Neural crest cell (in vitro differentiated cells): Measurements from ENCODE around the gene DQX1. TPM values are rescaled to one million over a fixed set of nuclear protein-coding genes. Genes with fewer than 3 reads are reported as not detected.

Experiments used
- DNase-seq: peaks from one replicate; pipeline ENCODE4 v3.0.0; 2021; ENCODE audit warnings: low read depth, mixed read lengths, low spot score
- H3K27ac Mint-ChIP-seq: one replicate; pipeline ENCODE4 v1.8.0; 2021; ENCODE audit warnings: mild to moderate bottlenecking, mixed read lengths; ENCODE audit not compliant: unreplicated experiment
- H3K27me3 Mint-ChIP-seq: 2 replicates; pipeline ENCODE4 v1.8.0; 2021; ENCODE audit warnings: low read depth, mild to moderate bottlenecking, mixed read lengths
- H3K36me3 Mint-ChIP-seq: 2 replicates; pipeline ENCODE4 v1.8.0; 2021; ENCODE audit warnings: low read depth, mild to moderate bottlenecking, mixed read lengths
- H3K4me1 Mint-ChIP-seq: 2 replicates; pipeline ENCODE4 v1.8.0; 2021; ENCODE audit warnings: mixed read lengths
- H3K4me3 Mint-ChIP-seq: one replicate; pipeline ENCODE4 v1.8.0; 2021; ENCODE audit warnings: mild to moderate bottlenecking, mixed read lengths
- H3K9me3 Mint-ChIP-seq: 2 replicates; pipeline ENCODE4 v1.8.0; 2021; ENCODE audit warnings: mixed read lengths
- total RNA-seq: library from RNA; stranded (reverse); gene quantifications from 2 replicates; pipeline ENCODE4 v1.2.1, GENCODE V29; 2021
- TF ChIP-seq, protein P1 (sequence below): fragments of 200-600 bp; sonication (generic); conservative IDR thresholded peaks from 2 replicates; pipeline ENCODE4 v1.5.0; 2021; ENCODE audit warnings: antibody characterized with exemption, mild to moderate bottlenecking

DQX1 gene
- total RNA-seq, 1 donor from 2014 or later = 0.49 TPM

DNA sequence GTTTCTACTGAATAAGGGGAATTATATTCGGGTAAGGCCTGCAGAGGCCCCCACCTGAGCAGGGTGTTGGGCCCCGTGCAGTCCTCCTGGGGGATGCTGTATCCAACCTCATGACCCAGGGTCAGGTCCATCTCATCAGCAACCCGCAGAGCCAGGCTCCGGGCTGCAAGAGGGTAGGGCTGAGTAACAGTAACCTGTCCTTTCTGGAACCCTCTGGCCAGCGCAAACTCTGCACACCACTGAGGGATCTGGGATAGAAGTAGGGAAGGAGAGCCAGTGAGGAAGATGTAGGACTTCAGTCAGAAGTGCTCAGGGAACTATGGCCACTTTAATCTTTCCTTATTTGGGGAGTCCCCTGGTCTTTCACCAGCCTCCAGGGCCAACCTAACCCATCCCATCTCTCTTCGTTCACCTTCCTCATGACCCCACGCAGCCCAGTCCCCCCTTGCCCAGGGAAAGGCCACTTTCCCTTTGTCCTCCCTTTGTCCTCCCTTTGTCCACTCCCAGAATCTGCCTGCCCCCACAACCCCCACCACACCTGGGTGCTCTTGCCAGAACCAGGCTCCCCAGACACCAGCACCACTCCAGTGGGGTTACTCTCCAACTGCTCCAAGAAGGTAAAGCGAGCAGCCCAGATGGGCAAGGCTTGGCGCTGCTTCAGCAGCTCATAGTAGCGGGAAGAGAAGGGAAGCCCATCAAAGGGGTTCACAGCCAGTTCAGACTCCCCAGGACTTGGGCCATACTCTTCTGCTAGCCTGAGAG is 895 bp downstream of the DQX1 start:
- Mint-ChIP-seq H3K4me3 (peak overlapping the region; percentile 51), H3K27me3 (peaks cover 39% of the 10 kb centered on the region), H3K9me3 (peaks cover 2% of the 10 kb centered on the region), H3K27ac (no peak overlapping the region), H3K36me3 (peaks cover 14% of the 10 kb centered on the region), H3K4me1 (peaks cover 14% of the 10 kb centered on the region)
- DNase-seq = no peak
- TF ChIP-seq, protein P1, sequence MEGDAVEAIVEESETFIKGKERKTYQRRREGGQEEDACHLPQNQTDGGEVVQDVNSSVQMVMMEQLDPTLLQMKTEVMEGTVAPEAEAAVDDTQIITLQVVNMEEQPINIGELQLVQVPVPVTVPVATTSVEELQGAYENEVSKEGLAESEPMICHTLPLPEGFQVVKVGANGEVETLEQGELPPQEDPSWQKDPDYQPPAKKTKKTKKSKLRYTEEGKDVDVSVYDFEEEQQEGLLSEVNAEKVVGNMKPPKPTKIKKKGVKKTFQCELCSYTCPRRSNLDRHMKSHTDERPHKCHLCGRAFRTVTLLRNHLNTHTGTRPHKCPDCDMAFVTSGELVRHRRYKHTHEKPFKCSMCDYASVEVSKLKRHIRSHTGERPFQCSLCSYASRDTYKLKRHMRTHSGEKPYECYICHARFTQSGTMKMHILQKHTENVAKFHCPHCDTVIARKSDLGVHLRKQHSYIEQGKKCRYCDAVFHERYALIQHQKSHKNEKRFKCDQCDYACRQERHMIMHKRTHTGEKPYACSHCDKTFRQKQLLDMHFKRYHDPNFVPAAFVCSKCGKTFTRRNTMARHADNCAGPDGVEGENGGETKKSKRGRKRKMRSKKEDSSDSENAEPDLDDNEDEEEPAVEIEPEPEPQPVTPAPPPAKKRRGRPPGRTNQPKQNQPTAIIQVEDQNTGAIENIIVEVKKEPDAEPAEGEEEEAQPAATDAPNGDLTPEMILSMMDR = no peak

DNA sequence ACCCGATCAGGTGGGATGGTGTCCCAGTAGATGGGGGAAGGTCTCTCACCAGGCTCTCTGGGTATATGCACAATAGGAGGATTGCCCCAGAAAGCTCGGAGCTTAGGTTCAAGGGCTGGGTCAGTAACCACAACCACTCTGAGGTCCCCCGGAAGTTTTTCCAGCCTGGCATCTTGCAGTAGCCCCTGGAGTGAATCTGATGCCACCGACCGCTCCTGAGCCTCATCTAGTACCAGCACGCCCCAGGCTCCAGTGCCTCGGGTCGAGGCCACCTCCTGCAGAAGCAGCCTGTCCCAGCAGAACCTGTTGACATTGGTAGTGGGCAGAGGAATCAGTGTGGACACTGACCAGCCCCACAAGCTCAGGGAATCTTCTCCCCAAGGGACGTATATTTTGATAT is 2.0 kb downstream of the DQX1 start:
- Mint-ChIP-seq H3K27ac (peak overlapping the region; percentile 19), H3K4me1 (peaks cover 12% of the 10 kb centered on the region), H3K27me3 (peaks cover 50% of the 10 kb centered on the region), H3K36me3 (peaks cover 14% of the 10 kb centered on the region), H3K4me3 (peak overlapping the region; percentile 57), H3K9me3 (peaks cover 2% of the 10 kb centered on the region)
- DNase-seq = no peak
- TF ChIP-seq, protein P1 = no peak

DNA sequence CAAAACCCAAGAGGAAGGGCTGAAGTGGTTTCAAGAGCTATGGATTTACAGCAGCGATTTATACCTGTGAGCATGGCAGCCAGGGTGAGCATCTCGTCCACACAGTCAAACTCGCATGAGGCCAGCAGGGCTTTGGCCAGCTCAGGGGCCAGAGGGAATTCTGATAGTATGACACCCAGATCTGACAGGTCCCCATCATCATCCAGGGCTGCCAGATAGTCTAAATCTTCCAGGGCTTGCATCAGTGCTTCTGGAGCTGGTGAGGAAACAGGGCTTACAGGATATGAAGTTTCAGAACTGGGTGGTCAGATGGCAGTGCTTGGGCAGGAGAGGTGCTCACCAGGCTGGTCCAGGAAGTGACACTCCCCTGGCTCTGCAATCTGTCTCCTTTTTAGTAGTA is 3.5 kb downstream of the DQX1 start:
- H3K4me3 Mint-ChIP-seq = no peak overlapping the region
- peaks cover 12% of the 10 kb centered on the region for H3K36me3 Mint-ChIP-seq
- peaks cover 65% of the 10 kb centered on the region for H3K27me3 Mint-ChIP-seq
- no peak for DNase-seq
- no peaks in the 10 kb centered on the region for H3K4me1 Mint-ChIP-seq
- peak overlapping the region; percentile 5 for H3K27ac Mint-ChIP-seq
- H3K9me3 Mint-ChIP-seq = peaks cover 2% of the 10 kb centered on the region
- TF ChIP-seq, protein P1 = no peak

- peaks cover 6% of the 10 kb centered on the region for H3K36me3 Mint-ChIP-seq
- TF ChIP-seq, protein P1 = no peak
- DNase-seq = no peak
- H3K9me3 Mint-ChIP-seq = no peaks in the 10 kb centered on the region
- H3K4me1 Mint-ChIP-seq = peaks cover 3% of the 10 kb centered on the region
- no peak overlapping the region for H3K4me3 Mint-ChIP-seq
- peaks cover 94% of the 10 kb centered on the region for H3K27me3 Mint-ChIP-seq
- H3K27ac Mint-ChIP-seq = no peak overlapping the region
These were observed 9.4 kb downstream of the DQX1 start for GRCh38 chr2:74516650-74517049.

- H3K4me3 Mint-ChIP-seq = no peak overlapping the region
- peaks cover 6% of the 10 kb centered on the region for H3K36me3 Mint-ChIP-seq
- TF ChIP-seq, protein P1 = no peak
These were observed 9.9 kb downstream of the DQX1 start for GRCh38 chr2:74515981-74516633.

More at GRCh38 chr2:74515981-74516633, 9.9 kb downstream of the DQX1 start:
- no peak for DNase-seq
- H3K27me3 Mint-ChIP-seq = peaks cover 95% of the 10 kb centered on the region
- no peaks in the 10 kb centered on the region for H3K9me3 Mint-ChIP-seq
- peaks cover 3% of the 10 kb centered on the region for H3K4me1 Mint-ChIP-seq
- no peak overlapping the region for H3K27ac Mint-ChIP-seq
